ENCODE results near the gene SEC61A1.

The SEC61A1 gene

GRCh38 chr3:128033102-128033501, 19.1 kb upstream of the SEC61A1 start:
- Histone ChIP-seq H3K9me3 (ENCODE audit: low read length) (no peaks in the 10 kb centered on the region), H3K27me3 (ENCODE audit: control insufficient read depth in 1 of 2, insufficient read depth in 2 of 2, low read length in 2 of 2) (no peaks in the 10 kb centered on the region), H3K4me3 (ENCODE audit: low read depth in 1 of 2, low read length in 2 of 2) (no peak overlapping the region), H3K9ac (ENCODE audit: low read length) (no peak overlapping the region), H3K4me1 (ENCODE audit: insufficient read depth, low read length) (no peaks in the 10 kb centered on the region), H3K27ac (ENCODE audit: low read depth, low read length) (no peak overlapping the region), H3K36me3 (ENCODE audit: insufficient read depth, low read length) (no peaks in the 10 kb centered on the region)

- H3K27me3 ChIP-seq (ENCODE audit: control insufficient read depth in 1 of 2, insufficient read depth in 2 of 2, low read length in 2 of 2) = no peaks in the 10 kb centered on the region
- no peaks in the 10 kb centered on the region for H3K4me1 ChIP-seq (ENCODE audit: insufficient read depth, low read length)
- no peaks in the 10 kb centered on the region for H3K9me3 ChIP-seq (ENCODE audit: low read length)
- no peak overlapping the region for H3K4me3 ChIP-seq (ENCODE audit: low read depth in 1 of 2, low read length in 2 of 2)
- H3K27ac ChIP-seq (ENCODE audit: low read depth, low read length) = no peak overlapping the region
- H3K9ac ChIP-seq (ENCODE audit: low read length) = no peak overlapping the region
- H3K36me3 ChIP-seq (ENCODE audit: insufficient read depth, low read length) = no peaks in the 10 kb centered on the region
Measured at GRCh38 chr3:128036119-128036518, 16.1 kb upstream of the SEC61A1 start.

DNA sequence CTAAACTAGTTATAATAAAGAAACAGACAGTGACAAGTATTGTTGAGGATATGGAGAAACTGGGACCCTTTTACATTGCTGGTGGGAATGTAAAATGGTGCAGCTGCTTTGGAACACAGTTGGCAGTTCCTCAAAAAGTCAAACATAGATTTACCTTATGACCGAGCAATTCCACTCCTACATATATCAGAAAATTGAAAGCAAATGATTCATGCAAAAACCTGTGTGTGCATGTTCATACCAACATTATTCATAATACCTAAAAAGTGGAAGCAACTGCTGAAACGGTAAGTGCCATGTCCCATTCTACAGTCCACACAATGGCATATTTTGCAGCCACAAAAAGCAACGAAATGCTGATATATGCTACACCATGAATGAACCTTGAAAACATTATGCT, 12.2 kb upstream of the SEC61A1 start:
- Histone ChIP-seq H3K9ac (ENCODE audit: low read length) (no peak overlapping the region), H3K9me3 (ENCODE audit: low read length) (no peaks in the 10 kb centered on the region), H3K36me3 (ENCODE audit: insufficient read depth, low read length) (no peaks in the 10 kb centered on the region), H3K4me3 (ENCODE audit: low read depth in 1 of 2, low read length in 2 of 2) (no peak overlapping the region), H3K4me1 (ENCODE audit: insufficient read depth, low read length) (no peaks in the 10 kb centered on the region), H3K27me3 (ENCODE audit: control insufficient read depth in 1 of 2, insufficient read depth in 2 of 2, low read length in 2 of 2) (no peaks in the 10 kb centered on the region), H3K27ac (ENCODE audit: low read depth, low read length) (no peak overlapping the region)

DNA sequence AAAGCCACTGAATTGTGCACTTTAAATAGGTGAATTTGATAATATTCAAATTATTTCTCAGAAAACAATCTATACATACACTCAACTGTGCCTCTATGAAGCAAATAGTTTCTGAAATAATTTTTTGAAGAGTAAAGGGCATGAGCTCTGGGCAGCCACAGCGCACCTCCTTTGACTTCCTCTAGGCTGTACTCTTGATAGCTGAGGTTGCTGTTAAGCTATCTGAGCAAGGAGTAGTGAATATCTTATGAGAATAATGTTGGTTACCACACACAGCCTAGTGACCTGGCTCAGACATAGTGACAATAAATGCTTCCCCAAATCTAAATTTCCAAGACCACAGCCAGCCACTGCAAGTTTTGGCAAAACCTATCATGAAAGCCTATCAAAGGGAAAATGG, 11.6 kb upstream of the SEC61A1 start:
- no peaks in the 10 kb centered on the region for H3K27me3 ChIP-seq (ENCODE audit: control insufficient read depth in 1 of 2, insufficient read depth in 2 of 2, low read length in 2 of 2)
- no peaks in the 10 kb centered on the region for H3K4me1 ChIP-seq (ENCODE audit: insufficient read depth, low read length)
- no peaks in the 10 kb centered on the region for H3K36me3 ChIP-seq (ENCODE audit: insufficient read depth, low read length)
- no peaks in the 10 kb centered on the region for H3K9me3 ChIP-seq (ENCODE audit: low read length)
- no peak overlapping the region for H3K4me3 ChIP-seq (ENCODE audit: low read depth in 1 of 2, low read length in 2 of 2)
- H3K9ac ChIP-seq (ENCODE audit: low read length) = no peak overlapping the region
- no peak overlapping the region for H3K27ac ChIP-seq (ENCODE audit: low read depth, low read length)

DNA sequence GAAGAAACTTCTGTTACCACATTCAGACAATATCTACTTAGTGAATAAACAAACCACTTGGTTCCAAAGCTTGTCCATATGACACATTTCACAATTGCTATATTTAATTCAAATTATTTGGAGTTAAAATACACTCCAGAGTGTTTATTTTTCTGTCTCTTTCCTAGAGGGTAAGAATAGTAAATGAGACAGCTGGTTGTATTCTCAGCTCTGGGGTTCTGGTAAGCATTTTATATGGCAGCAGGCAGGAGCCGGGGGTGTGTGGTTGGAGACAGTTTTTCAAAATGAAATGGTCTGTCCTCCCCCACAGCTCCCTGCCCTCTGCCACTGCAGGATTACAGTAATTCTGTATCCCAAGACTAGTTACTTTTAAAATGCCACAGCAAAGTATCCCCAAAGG, 10.9 kb upstream of the SEC61A1 start:
- Histone ChIP-seq H3K9me3 (ENCODE audit: low read length) (no peaks in the 10 kb centered on the region), H3K27ac (ENCODE audit: low read depth, low read length) (no peak overlapping the region), H3K36me3 (ENCODE audit: insufficient read depth, low read length) (no peaks in the 10 kb centered on the region), H3K4me1 (ENCODE audit: insufficient read depth, low read length) (no peaks in the 10 kb centered on the region), H3K9ac (ENCODE audit: low read length) (no peak overlapping the region), H3K4me3 (ENCODE audit: low read depth in 1 of 2, low read length in 2 of 2) (no peak overlapping the region), H3K27me3 (ENCODE audit: control insufficient read depth in 1 of 2, insufficient read depth in 2 of 2, low read length in 2 of 2) (no peaks in the 10 kb centered on the region)

DNA sequence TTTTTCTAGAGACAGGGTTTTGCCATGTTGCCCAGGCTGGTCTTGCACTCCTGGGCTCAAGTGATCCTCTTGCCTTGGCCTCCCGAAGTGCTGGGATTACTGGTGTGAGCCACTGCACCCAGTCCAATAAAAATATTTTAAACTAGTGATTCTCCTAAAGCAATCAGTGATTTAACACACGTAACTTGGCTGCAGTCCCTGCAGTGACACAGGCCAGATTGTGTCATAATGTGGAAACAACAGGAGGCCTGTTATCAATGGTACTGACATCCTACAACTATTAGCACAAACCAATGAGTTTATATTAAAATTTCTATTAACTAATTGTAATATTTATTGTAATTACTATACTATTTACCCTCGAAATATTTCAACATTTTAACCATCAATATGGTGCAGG, 1.6 kb upstream of the SEC61A1 start:
- Histone ChIP-seq H3K9me3 (ENCODE audit: low read length) (no peaks in the 10 kb centered on the region), H3K27ac (ENCODE audit: low read depth, low read length) (no peak overlapping the region)

DNA sequence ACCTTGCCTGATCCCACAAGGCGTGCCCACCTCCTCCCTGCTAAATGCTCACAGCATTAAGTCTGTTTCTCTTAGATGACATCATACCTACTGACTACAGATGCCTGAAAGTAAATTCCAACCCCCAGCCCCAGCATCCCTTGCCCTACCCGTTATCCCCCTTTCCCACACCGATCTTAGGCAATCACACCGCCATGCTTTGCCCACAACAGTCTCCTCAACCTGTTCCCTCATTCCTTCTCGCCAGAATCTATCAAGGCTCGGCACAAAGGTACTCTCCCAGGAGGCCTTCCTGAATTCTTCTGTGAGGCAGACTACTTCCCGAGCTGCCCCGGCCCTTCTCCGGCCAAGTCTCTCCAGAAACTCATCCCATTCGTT, 789 bp upstream of the SEC61A1 start:
- Histone ChIP-seq H3K27ac (ENCODE audit: low read depth, low read length) (peak overlapping the region; percentile 64), H3K9me3 (ENCODE audit: low read length) (no peaks in the 10 kb centered on the region), H3K4me3 (ENCODE audit: low read depth in 1 of 2, low read length in 2 of 2) (peak overlapping the region; percentile 79 to 96), H3K9ac (ENCODE audit: low read length) (peak overlapping the region; percentile 97), H3K36me3 (ENCODE audit: insufficient read depth, low read length) (peaks cover 16% of the 10 kb centered on the region), H3K27me3 (ENCODE audit: control insufficient read depth in 1 of 2, insufficient read depth in 2 of 2, low read length in 2 of 2) (no peaks in the 10 kb centered on the region), H3K4me1 (ENCODE audit: insufficient read depth, low read length) (peaks cover 40% of the 10 kb centered on the region)

More for the DNA sequence above, 1.6 kb upstream of the SEC61A1 start:
- H3K4me1 ChIP-seq (ENCODE audit: insufficient read depth, low read length) = peaks cover 35% of the 10 kb centered on the region
- H3K27me3 ChIP-seq (ENCODE audit: control insufficient read depth in 1 of 2, insufficient read depth in 2 of 2, low read length in 2 of 2) = no peaks in the 10 kb centered on the region
- H3K4me3 ChIP-seq (ENCODE audit: low read depth in 1 of 2, low read length in 2 of 2) = no peak overlapping the region
- peaks cover 8% of the 10 kb centered on the region for H3K36me3 ChIP-seq (ENCODE audit: insufficient read depth, low read length)
- H3K9ac ChIP-seq (ENCODE audit: low read length) = no peak overlapping the region

GRCh38 chr3:128052595-128053351, 536 bp downstream of the SEC61A1 start:
- peak overlapping the region; percentile 91 to 96 for H3K4me3 ChIP-seq (ENCODE audit: low read depth in 1 of 2, low read length in 2 of 2)
- H3K36me3 ChIP-seq (ENCODE audit: insufficient read depth, low read length) = peaks cover 23% of the 10 kb centered on the region
- peak overlapping the region; percentile 95 for H3K9ac ChIP-seq (ENCODE audit: low read length)

GRCh38 chr3:128053614-128054013, 1.4 kb downstream of the SEC61A1 start:
- H3K9ac ChIP-seq (ENCODE audit: low read length) = peak overlapping the region; percentile 5

More at GRCh38 chr3:128052595-128053351, 536 bp downstream of the SEC61A1 start:
- peaks cover 40% of the 10 kb centered on the region for H3K4me1 ChIP-seq (ENCODE audit: insufficient read depth, low read length)
- H3K27ac ChIP-seq (ENCODE audit: low read depth, low read length) = peak overlapping the region; percentile 93
- no peaks in the 10 kb centered on the region for H3K9me3 ChIP-seq (ENCODE audit: low read length)
- no peaks in the 10 kb centered on the region for H3K27me3 ChIP-seq (ENCODE audit: control insufficient read depth in 1 of 2, insufficient read depth in 2 of 2, low read length in 2 of 2)

GRCh38 chr3:128054367-128054766, 2.1 kb downstream of the SEC61A1 start:
- Histone ChIP-seq H3K27me3 (ENCODE audit: control insufficient read depth in 1 of 2, insufficient read depth in 2 of 2, low read length in 2 of 2) (no peaks in the 10 kb centered on the region), H3K4me3 (ENCODE audit: low read depth in 1 of 2, low read length in 2 of 2) (peak overlapping the region in 1 of 2 donors; percentile 91), H3K9me3 (ENCODE audit: low read length) (no peaks in the 10 kb centered on the region), H3K9ac (ENCODE audit: low read length) (peak overlapping the region; percentile 5), H3K27ac (ENCODE audit: low read depth, low read length) (no peak overlapping the region), H3K36me3 (ENCODE audit: insufficient read depth, low read length) (peaks cover 31% of the 10 kb centered on the region), H3K4me1 (ENCODE audit: insufficient read depth, low read length) (peaks cover 40% of the 10 kb centered on the region)

More at GRCh38 chr3:128053614-128054013, 1.4 kb downstream of the SEC61A1 start:
- Histone ChIP-seq H3K4me1 (ENCODE audit: insufficient read depth, low read length) (peaks cover 40% of the 10 kb centered on the region), H3K4me3 (ENCODE audit: low read depth in 1 of 2, low read length in 2 of 2) (peak overlapping the region in 1 of 2 donors; percentile 91), H3K27me3 (ENCODE audit: control insufficient read depth in 1 of 2, insufficient read depth in 2 of 2, low read length in 2 of 2) (no peaks in the 10 kb centered on the region), H3K36me3 (ENCODE audit: insufficient read depth, low read length) (peaks cover 24% of the 10 kb centered on the region), H3K9me3 (ENCODE audit: low read length) (no peaks in the 10 kb centered on the region), H3K27ac (ENCODE audit: low read depth, low read length) (no peak overlapping the region)

GRCh38 chr3:128056258-128056657, 4.0 kb downstream of the SEC61A1 start:
- Histone ChIP-seq H3K4me3 (ENCODE audit: low read depth in 1 of 2, low read length in 2 of 2) (no peak overlapping the region), H3K9me3 (ENCODE audit: low read length) (no peaks in the 10 kb centered on the region), H3K4me1 (ENCODE audit: insufficient read depth, low read length) (peaks cover 37% of the 10 kb centered on the region), H3K36me3 (ENCODE audit: insufficient read depth, low read length) (peaks cover 50% of the 10 kb centered on the region), H3K27me3 (ENCODE audit: control insufficient read depth in 1 of 2, insufficient read depth in 2 of 2, low read length in 2 of 2) (no peaks in the 10 kb centered on the region), H3K27ac (ENCODE audit: low read depth, low read length) (no peak overlapping the region), H3K9ac (ENCODE audit: low read length) (no peak overlapping the region)
